GM18907 (cell line): Measurements from ENCODE around the gene DLG2.
"Not testable (repeated sequence)": the region's sequence is repeated elsewhere in the genome, so short reads cannot be mapped to it uniquely, and the experiment has no call there.

Experiments used
- ATAC-seq: cut with Tn5 transposase; IDR thresholded peaks from one replicate; pipeline ENCODE4 v1.9.1; 2021; ENCODE audit warnings: mild to moderate bottlenecking, moderate library complexity; ENCODE audit not compliant: unreplicated experiment

Gene DLG2

DNA sequence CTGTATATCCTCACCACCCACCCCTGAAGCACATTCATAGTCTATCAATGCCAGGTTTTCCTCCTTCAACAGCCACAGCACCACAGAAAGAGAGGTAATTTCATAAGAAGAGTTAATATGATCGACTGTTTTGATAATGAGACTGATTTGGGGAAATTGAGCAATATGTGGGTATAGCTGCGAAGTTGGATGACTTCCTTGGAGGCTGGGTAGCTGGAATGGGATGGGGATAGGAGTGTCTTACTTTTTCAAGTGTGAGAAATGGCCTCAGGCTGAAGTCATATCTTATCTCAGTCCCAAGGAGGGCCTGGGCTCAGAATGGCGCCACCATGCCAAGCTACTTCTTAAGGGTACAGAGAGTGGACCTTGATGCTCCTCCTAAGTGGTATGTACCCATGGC, 2153.4 kb downstream of the DLG2 start:
- no peak for ATAC-seq

DNA sequence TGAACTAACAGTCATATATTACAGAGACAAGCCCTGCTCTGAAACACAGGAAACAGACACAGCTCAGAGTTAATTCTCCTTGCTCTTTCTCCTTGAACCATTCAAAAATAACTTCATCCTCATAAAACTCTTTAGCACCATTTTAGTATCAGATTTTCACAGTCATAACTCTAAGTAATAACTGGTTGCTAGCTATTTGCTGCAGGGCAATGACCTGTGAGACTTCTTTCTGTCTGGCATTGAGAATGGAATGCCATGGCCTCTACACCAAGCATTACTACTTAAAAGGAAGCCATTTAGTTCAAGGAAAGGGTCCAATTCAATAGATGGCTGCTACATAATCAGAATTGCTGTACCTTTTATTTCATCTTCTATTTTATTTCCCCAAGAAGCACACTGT, 2154.3 kb downstream of the DLG2 start:
- no peak for ATAC-seq

DNA sequence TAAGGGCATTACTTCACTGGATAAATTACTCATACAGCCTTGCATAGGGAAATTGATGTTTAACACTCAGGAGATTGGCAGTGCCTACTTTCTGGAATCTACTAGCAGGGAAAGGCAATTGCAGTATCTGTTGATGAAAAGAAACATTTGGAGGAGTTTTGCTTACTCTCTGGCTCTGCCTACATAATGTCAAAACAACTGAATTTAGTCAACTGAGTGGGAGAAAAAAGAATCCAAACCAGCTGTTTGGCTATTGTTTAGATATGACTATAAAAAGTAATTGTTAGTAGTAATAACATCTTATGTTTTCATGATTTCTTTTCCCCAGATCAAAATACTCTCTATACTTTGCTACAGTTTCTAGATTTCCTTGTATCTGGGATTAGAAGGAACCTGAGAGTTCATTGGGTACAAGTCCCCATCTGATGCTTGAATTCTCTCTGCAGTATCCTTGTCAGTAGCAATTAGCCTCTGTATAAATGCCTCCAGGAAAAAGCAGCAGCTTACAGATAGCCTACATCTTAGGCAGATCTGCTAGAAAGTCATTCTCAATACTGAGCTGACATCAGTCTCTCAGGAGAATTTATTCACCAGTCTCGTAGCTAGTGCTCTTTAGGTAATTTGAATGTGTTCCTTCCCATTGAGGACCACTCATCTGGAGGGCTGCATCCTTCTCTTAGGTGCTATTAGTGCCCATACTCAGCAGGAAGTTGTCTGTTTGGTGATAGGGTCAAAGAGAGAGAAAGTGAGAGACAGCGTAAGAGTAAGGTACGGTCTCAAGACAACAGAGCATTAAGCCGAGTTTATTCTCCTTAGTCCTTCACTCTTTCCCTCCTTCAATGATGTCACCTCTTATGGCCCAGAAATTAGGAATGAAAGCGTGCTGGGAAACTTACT, 2155.1 kb downstream of the DLG2 start:
- no peak for ATAC-seq

DNA sequence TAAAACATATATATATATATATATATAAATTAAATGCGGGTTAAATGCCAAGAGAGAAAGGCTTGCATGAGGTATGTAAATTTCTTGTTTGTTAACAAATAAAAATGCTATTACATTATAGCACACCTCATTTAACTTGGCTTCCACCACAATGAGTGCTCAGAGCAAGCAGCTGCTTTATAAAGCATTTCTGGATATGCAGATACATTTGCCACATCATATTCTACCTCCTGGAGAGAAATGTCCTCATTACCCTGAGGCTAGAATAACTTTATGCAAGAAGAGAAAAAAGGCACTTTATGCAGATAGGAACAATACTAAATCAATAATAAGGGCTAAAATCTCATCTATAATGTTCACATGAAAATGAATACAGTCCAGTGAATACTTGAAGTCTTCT, 2159.3 kb downstream of the DLG2 start:
- no peak for ATAC-seq

DNA sequence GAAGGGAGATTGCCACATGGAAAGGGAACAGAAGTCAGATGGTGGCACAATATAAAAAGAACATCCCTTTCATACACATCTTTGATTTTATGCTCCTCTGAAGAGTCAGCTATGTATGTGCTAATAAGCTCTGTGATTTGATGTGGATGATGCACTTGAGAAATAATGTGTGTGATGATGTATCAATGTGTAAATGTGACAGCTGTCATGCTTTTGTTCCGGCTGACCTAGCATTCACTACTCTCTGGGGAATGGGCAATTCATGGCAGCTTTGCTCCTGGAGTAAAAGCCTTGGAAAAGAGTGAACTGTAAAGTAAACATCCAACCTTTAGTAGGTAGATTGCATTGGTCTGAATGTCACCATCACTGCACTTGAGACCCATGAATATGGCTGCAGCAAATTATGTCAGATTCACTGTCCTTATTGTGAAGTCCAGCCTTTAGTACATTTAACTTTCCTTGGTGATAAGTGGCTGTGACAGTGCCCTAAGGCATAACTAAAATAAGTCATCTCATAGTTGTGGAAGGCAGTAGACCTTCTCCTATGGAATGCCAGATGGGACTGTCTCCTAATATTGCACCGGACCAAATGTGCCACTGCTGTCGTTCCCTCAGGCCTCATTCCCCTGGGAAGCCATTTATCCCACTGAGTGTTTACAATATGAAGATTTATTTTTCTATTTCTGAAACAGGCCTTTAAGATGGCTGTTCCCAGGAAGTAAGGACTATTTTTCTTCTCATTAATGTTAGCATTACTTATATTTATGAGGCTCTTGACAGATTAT, 2162.8 kb downstream of the DLG2 start:
- ATAC-seq, result no peak

DNA sequence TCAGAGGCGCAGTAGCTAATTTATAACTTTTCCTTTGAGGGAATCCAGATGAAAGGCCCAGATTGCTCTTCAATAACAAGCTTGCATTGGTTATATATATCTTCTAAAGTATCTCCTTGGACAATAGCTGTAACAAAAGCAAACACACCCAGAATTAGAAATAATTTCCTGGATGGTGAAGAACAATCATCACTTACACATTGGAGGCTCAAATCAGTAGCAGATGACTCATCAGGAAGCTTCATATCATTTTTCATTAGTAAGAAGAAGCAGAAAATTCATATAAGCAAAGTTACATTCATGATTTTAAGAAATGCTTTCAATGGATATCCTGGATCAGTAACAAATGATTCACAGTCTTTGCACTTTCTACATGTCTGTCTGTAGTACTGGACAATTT, 2167.3 kb downstream of the DLG2 start:
- ATAC-seq, result no peak

DNA sequence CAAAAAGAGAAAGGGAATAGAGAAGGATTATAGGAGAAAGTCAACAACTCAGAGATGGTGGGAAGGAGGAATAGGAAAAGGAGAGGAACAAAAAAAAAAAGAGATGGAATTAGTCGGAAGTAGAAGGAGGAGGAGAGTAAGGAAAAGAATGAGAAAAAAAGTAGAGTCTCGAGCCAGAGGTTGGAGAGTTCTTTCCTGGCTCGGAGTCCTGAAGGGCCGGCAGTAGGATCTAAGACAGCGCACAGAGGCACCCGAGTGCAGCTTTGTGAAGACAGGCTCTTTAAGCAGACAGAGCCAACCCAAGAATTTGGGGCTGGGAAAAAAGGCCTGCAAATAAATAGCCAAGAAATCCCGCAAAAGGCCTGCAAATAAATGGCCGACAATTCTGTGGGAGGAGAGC, 2170.6 kb downstream of the DLG2 start:
- ATAC-seq, result no peak

DNA sequence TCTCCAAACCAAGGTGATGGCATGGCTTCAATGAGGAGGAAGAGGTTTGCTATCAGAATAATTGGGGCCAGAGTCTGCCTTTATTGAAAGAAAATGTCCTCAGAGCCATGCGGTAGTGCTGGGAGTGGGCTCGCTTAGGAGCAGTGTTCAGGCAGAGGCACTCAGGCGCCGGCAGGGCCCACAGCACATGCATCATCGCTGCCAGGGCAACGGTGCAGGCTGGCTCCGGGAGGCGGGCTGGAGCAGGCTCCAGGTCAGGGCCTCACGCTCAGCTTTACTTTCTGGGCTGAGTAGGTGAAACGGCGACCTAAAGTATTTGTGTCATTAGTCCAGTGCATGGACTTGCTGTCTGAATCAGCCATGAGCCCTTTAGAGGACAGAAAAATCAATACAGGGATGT, 2171.1 kb downstream of the DLG2 start:
- no peak for ATAC-seq

DNA sequence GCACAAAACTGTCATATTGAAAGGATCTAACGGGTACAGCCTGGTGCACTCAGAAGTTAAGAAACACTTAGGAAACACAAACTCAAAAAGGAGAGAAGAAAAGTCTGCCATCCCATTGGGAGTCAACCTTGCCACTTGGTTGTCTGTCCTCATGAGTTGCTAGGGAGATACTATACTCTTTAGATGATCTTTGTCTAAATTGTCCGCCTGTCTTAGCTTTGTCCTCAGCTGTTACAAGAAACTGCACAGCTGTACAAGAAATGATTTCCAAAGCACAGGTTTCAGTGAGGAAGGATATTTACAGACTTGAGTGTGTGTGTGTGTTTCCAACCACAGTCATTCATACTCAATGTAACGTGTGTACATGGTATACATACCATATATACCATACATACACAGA, 2171.8 kb downstream of the DLG2 start:
- ATAC-seq, result no peak

DNA sequence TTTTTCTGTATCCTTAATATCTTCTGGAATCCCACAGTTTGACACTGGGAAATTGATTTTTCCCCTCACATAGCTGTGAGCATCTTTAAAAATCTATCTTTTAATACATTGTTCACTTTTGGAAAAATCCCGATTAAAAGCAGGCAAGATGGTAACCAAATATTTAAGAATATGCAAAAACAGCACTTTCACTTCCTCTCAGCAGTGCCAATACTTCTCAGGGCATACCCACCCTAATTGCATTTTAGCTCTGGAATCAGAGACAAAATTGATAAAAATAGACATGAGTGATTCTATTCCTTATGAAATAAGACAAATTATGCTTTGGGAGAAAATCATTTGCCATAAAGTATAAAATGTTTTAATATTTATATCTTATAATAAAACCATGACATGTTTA, 2172.5 kb downstream of the DLG2 start:
- ATAC-seq, result no peak

DNA sequence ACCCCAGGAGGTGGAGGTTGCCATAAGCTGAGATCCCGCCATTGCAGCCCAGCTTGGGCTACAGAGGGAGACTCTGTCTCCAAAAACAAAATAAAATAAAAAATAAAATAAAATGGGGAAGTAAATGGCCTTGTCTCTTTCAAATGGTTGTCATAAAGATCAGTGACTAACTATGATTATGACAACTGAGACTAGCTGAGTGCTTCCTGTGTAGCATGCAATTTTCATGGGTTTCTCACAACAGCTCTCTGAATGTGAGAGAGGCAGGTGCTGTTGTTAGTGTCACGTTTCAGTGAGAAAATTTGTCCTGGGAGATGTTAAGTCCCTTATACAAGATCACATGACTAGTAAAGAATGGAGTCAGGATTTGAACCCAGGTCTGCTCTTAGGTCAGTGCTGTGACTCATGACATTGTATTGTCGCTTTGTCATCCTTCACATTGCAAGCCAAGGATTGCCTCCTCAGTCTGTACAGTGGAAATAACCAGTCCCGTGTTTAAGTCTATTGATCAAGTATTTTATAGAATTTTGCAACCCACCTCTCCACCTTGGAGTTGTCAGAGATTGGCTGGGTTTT, 2177.7 kb downstream of the DLG2 start:
- no peak for ATAC-seq

DNA sequence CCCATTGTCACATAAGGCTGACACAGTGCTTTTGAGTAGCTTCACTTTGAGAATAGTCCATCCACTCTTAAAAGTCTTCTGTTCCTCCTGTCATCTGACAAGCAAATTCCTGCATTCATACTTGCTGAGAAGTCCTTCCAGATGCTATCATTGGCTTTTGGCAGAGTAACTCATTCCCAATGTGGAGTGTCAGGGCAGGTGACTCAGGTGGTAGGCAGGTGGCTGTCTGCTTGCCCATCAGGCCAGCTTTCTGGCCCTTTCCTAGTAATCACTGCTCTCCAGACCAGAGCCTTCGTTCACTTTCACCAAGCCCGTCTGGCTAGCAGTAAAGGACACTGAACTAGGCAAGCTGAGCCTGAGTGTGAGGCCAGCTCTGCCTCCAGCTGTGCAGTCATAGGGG, 2178.5 kb downstream of the DLG2 start:
- ATAC-seq, result no peak

DNA sequence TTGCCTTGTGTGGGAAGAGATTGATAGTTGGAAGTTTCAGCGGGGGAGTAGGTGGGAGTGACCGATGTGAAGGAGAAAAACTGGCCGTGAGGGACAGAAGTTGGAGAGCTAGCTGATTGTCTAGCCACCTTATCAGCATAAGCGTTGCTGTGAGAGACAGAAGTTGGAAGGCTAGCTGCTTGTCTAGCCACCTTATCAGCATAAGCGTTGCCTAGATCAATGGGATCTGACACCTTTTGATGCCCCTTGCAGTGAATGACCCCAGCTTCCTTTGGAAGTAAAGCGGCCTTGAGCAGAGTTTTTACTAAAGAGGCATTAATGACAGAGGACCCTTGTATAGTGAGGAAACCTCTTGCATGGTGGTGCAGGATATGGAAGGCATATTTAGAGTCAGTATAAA, 2183.3 kb downstream of the DLG2 start:
- ATAC-seq, result not testable (repeated sequence)

DNA sequence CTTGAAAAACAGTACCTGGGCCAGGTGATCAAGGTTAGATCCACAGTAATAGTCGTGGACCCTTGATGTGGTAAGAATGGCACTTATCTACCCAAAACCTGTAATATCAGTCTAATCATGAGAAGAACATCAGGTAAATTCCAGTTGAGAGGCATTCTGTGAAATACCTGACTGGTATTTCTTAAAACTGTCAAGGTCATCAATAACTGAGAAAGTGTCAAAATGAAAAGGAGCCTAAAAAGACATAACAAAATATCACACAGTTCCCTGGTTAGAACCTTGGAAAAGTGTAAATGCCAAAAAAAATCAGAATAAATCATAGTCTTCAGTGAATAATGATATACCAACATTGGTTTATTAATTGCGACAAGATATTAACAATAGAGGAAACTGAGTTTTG, 2185.5 kb downstream of the DLG2 start:
- ATAC-seq, result no peak

DNA sequence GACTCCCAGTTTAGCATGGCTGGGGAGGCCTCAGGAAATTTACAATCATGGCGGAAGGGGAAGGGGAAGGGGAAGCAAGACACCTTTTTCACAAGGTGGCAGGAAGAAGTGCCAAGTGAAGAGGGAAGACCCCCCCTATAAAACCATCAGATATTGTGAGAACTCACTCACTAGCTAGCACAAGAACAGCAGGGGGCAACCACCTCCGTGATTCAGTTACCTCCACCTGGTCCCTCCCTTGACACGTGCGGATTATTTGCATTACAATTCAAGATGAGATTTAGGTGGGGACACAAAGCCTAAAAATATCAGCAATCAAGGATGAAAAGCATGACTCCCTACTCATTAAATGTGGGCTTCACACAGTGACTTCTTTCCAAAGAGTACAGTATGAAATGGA, 2186.0 kb downstream of the DLG2 start:
- ATAC-seq, result no peak

DNA sequence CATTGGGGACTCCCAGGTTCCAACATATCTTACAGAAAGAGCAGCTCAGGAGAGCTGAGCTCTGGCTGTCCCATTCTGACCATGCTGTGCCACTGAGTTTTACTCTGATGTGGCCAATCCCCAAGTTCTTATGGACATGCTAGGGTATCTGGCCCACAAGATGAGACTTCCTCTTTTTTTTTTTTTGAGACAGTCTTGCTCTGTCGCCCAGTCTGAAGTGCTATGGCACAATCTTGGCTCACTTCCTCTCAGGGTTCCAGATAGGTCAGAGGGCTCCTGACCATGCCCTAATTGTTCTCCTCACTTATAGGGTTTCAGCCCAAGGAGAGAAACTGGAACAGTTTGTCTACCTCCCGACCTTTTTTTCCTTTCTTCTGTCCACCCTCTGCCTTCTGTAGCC, 2188.7 kb downstream of the DLG2 start:
- no peak for ATAC-seq

DNA sequence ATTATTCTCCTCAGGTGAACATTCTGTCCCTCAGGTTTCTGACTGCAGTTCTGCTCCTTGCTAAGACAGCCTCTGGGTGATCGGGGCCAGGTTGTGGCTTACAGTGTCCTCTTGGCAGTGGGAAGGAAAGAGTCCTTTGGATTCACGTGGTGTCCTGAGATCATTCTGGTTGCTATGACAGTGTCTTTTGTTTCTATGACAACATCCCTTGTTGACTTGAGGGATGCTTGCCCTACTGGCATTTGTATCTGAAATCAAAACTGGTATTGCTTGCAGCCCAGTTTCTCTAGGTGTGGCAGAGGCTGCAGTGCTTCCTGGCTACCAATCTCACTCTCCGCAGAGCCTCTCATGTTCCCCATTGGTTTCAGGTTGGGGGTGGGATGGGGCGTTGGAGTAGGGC, 2189.2 kb downstream of the DLG2 start:
- ATAC-seq, result no peak

DNA sequence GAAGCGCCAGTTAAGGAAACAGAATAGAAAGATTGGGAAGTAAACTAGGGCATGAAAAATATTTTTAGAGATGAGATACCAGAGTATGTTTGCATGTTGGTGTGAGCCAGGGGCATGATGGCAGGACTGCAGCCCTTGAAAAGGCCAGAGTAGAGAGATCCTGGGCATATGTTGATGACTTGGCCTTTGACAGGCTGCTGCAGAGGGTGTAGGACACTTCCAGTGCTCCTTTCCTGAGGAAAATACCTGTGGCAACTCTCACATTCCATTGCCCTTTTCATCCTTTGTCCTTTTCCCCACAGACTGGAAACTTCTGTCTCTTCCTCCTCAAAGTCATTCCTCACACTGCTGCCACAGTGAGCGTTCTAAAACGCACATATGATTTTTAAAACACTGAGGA, 2190.3 kb downstream of the DLG2 start:
- no peak for ATAC-seq

DNA sequence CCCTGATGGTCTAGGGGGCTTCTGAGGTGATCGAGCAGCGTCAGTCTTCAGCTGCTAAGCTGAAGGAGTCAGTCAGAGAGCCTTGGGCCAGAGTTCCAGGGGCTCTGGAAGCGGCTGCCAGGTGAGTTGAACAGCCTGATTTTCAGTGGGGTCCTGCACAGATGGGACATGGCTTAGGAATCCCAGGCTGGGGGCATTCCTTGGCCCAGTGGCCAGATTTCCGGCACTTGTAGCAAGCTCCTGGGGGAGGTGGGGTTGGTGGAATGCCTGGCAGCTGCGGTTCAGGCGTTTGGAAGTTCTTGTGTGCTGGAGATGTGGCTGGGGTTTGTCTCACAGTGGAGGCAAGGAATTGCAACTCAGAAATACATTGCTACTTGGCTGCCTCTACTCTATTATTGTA, 2192.3 kb downstream of the DLG2 start:
- not testable (repeated sequence) for ATAC-seq

DNA sequence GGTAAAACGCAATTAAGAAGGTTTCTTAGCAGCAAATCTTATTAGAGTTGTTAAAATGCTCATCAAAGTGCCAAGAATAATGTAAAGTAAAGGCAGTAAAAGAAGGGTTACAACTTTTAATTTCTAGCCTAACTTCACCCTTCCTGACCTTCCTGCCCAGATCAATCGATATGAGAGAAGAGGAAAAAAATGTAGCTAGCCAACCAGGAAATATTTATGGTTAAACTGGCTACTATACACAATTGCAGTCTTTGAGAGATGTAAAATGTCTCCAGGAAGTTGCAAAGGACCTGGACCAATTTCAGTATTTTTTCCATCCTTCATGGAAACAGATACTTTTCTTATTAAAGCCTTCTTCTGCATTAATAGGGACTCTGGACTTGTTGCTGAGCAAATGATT, 2199.2 kb downstream of the DLG2 start:
- ATAC-seq, result no peak

DNA sequence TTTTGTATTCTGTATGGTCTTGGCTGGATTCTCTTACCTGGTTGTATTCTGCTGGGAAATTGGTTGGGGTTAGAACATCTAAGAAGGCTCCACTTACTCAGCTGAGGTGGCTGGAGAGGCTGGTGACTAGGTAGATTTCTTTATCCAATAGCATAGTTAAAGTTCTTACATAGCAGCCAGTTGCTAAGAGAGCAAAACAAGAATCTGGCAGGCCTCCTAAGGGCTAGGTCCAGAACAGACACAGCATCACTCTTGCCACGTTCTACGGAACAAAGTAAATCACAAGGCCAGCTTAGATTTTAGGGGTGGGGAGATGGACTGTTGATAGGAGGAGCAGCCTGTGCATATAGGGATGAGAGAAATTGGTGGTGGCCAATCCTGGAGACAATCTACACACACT, 2199.6 kb downstream of the DLG2 start:
- ATAC-seq, result no peak

DNA sequence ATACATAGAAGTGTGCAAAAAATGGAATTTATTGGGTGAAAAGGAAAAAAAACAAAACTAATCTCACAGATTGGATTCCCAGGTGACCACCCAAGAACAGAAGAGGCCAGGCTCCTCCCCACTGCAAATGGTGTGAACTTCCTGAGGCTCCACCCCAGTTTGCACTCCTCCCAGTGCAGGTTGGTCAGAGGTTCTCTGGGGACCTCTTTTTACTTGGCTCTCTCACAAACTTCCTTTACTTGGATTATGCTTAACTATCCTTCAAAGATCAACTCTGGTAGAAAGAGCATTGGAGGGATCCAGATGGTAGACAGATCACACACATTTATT, 2202.0 kb downstream of the DLG2 start:
- no peak for ATAC-seq
